ENCODE results near the gene PLEKHG4B. TPM values are rescaled to one million over a fixed set of nuclear protein-coding genes. Genes with fewer than 3 reads are reported as not detected.
A peak's percentile ranks its signal among the peaks of the same experiment; 100 is the strongest.
"Not testable (repeated sequence)": the region's sequence is repeated elsewhere in the genome, so short reads cannot be mapped to it uniquely, and the experiment has no call there.

Gene PLEKHG4B
- total RNA-seq, 1 donor from 2014 or later, result 0.15 TPM

DNA sequence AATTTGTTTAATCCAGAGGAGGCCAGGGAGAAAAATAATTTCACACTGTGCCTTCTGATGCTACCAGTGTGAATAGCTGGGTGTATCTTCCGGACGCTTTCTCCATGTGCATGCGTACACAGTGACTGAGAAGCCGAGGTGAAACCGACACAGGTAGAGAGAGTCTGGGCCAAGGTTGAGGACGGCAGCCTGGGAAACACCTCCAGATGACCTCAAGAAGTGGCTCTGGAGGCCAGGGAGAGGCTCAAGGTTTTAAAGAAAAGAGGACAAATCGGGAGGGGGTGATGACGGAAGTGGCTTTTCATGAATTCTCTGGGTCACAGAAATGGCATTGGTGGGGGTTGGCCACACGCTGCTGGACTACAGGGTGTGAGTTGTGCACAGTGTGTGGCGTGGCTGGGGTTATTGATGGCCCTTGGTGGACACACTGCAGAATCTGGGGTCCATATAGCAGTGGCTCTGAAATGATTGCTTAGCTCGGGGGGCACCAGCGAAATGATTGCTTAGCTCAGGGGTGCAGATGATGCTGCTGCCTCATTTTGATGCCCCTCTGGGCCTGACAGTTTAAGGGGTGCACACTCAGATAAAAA, 65.3 kb downstream of the PLEKHG4B start:
- no peak for DNase-seq (ENCODE audit: low read depth)

GRCh38 chr5:157801-158200, 65.8 kb downstream of the PLEKHG4B start:
- no peak for DNase-seq (ENCODE audit: low read depth)

GRCh38 chr5:158807-159447, 67.0 kb downstream of the PLEKHG4B start:
- DNase-seq (ENCODE audit: low read depth), result no peak

DNA sequence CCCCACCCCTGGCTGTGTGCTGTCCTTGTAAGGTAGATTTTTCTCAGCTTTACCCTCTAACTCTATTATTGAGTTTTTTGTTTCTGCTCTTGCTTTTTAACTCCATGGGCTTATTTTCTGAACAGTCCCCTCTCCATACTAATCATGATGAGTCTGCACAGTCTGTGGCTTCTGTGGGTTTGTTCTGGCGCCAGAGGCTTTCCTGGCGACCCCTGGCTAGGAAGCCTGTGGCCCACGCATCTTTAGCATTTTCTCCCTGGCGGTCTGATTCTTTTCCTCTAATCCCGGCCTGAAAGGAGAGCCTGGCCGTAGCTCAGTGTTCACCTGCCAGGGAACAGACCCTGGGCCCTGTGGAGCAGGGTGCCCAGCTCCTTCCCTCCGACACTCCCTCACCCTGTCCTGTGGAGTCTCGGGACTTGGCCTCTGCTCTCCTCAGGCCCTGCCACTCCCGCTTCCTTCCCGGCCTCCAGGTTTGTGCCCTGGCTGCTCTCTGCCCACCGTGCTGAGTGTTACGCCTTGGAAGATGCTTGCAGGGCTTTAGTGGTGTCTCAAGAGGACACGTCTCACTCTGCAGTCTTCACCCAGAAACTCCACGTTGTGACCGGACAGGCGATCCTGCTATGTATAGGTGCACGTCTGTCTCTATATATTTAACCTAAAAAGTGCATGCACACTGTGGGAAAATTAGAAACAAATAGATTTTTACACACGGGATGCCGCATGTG, 67.6 kb downstream of the PLEKHG4B start:
- no peak for DNase-seq (ENCODE audit: low read depth)

GRCh38 chr5:160173-160510, 68.2 kb downstream of the PLEKHG4B start:
- DNase-seq (ENCODE audit: low read depth), result no peak

DNA sequence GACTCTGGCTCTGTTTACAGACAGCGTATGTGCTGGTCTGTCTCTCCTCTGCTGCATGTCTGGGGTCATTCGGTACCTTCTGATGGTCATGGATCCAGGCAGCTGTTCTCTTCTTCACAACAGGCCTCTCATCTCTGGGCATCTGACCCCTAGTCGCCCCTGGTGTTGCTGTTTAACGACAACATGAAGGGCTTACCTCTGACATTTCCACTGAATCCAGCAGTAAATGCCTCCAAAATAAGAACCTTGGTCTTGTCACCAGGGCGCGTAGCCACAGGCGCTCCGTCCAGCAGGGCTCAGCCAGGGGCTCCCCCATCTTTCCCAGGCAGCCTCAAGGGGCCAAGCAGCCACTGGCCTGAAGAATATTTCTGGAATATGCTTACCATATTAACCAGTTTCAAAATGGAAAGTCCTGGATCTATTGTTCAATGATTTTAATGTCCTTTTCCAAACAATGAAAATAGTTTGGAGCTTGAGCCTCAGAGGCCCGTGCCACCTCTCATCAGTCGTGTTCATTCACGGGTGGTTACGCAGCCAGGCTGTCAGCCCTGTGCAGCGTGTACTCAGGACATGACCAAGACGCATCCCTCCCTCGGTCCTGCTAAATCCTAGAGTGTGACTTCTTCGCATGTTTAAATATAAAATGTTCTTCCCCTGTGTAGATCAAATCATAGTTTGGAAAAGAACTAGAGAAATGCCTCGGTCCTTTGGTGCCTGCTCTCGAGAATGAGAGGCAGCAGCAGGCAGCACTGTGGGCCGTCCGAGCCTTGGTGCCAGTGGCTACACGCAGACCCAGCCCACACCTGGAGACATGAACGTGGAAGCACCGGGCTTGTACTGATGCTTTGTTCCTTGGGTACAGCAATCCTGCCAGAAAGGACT, 69.2 kb downstream of the PLEKHG4B start:
- no peak for DNase-seq (ENCODE audit: low read depth)

- DNase-seq (ENCODE audit: low read depth), result no peak
Observed at GRCh38 chr5:161803-162110, 69.8 kb downstream of the PLEKHG4B start.

DNA sequence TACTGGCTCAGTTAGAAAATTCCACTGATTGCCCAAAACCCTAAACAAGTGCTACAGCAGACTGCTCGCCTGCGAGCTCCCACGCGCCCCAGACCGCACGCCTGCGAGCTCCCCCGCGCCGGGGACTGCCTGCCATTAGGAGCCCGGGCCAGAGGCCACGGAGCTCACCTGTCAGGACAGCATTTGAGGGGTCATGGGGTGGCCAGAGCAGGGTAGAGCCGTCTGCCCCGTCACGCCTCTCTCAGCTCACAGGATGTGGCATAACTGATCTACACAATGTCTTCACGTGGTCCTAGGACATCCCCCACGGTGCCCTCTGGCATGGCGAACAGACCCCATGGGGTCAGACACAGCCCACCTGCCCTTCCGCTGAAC, 70.2 kb downstream of the PLEKHG4B start:
- DNase-seq (ENCODE audit: low read depth), result no peak

GRCh38 chr5:162565-163337, 70.8 kb downstream of the PLEKHG4B start:
- no peak for DNase-seq (ENCODE audit: low read depth)

- DNase-seq (ENCODE audit: low read depth), result no peak
Observed at GRCh38 chr5:163338-163620, 71.3 kb downstream of the PLEKHG4B start.

DNA sequence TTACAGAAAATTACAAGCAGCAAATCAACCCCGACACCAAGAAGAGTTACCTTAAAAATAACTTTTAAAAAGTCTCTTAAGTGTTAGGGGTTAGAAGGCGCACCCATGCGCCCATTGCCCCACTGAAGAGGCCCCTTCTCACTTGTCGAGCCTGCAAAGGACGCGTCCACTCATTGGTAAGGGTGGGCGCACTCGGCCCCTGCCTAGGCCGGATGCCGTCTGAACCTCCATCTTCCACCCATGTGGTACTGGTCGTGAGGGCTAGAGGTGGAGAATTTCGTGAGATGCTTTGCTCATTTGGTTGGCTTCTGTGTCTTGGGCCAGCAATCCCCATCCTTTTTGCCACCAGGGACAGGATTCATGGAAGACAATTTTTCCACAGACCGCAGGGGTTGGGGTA, 71.9 kb downstream of the PLEKHG4B start:
- no peak for DNase-seq (ENCODE audit: low read depth)

DNA sequence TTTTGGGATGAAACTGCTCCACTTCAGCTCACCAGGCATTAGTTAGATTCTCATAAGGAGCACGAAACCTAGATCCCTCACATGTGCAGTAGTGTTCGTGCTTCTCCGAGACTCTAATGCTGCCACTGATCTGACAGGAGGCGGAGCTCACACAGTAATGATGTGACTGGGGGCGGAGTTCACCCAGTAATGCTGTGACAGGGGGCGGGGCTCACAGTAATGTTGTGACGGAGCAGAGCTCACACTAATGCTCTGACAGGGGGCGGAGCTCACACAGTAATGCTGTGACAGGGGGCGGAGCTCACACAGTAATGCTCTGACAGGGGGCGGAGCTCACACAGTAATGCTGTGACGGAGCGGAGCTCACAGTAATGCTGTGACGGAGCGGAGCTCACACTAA, 72.3 kb downstream of the PLEKHG4B start:
- DNase-seq (ENCODE audit: low read depth), result no peak

DNA sequence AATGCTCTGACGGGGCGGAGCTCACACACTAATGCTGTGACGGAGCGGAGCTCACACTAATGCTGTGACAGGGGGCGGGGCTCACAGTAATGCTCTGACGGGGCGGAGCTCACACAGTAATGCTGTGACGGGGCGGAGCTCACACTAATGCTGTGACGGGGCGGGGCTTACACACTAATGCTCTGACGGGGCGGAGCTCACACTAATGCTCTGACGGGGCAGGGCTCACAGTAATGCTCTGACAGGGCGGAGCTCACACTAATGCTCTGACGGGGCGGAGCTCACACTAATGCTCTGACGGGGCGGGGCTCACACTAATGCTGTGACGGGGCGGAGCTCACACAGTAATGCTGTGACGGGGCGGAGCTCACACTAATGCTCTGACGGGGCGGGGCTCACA, 72.8 kb downstream of the PLEKHG4B start:
- not testable (repeated sequence) for DNase-seq (ENCODE audit: low read depth)

GRCh38 chr5:166441-167372, 74.7 kb downstream of the PLEKHG4B start:
- DNase-seq (ENCODE audit: low read depth), result no peak

DNA sequence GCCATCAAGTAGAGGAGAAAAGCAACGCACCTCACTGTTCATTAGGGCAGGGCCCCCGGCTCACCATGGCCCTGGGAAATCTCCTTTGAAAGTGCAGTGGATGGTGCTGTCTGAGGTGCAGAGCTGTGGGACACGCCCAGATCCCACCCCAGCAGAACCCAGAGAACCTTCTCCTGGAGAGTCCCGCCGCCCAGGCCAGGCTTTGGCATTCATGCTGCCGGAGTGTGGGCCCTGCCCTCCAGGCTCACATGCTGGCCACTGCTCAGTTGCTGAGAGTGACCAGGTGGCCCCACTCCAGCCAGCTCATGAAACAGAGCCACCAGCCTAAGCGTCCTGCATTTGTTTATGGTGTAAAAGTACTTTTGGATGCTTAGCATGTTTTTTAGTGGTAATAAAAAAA, 75.5 kb downstream of the PLEKHG4B start:
- DNase-seq (ENCODE audit: low read depth), result no peak

- peak; percentile 79 for DNase-seq (ENCODE audit: low read depth)
Observed at GRCh38 chr5:167982-168660, 76.2 kb downstream of the PLEKHG4B start.

GRCh38 chr5:169071-169727, 77.2 kb downstream of the PLEKHG4B start:
- DNase-seq (ENCODE audit: low read depth), result no peak

DNA sequence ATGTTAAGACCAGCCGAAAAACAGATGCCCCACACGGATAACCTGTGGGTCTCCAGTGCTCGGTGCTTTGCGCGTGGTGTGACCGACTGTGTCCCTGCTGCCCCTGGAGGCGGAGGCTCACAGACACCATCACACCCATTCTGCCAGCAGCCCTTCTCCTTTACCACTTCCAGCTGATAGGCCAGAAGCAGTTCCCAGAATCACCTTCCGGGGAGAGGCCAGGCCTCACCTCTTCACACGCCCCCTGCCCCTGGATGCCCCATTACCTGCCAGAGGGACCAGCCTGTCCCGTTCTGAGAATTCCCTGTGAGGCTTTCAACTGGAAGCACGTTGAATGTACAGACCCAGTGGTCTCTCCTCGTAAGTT, 77.7 kb downstream of the PLEKHG4B start:
- DNase-seq (ENCODE audit: low read depth), result no peak

DNA sequence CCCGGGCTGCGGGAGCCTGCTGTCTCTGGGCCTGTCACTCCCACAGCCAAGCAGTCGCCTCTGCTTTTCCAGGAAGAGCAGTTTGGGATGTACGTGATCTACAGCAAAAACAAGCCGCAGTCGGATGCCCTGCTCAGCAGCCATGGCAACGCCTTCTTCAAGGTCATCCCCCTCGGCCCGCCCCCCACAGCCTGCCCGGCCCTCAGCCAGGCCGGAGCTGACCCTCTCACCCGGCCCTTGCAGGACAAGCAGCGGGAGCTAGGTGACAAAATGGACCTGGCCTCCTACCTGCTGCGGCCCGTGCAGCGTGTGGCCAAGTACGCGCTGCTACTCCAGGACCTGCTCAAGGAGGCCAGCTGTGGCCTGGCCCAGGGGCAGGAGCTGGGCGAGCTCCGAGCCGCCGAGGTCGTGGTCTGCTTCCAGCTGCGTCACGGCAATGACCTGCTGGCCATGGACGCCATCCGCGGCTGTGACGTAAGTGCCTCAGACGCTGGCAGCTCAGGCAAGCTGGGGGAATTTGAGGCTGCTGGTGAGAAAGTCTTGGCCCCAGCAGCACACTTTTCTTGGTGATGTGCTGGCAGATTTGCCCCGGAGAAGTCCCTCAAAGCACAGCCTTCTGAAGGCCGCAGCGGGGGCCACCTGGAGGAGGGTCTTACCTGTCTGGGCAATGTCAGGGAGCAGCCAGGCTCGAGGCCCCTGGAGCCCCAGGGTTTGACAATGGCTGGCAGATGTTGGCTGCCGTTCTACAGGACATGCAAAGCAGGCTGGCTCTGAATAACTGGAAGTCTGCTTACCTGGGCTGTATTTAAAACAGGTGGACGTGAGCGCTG, 79.2 kb downstream of the PLEKHG4B start:
- no peak for DNase-seq (ENCODE audit: low read depth)
